Stimulated activated CD8-positive, alpha-beta memory T cell treated with anti-CD3 and anti-CD28 coated beads, Interleukin-2, amount 100 ng/mL, for 48 hours (primary cell): Measurements from ENCODE around the gene DGUOK.
A peak's percentile ranks its signal among the peaks of the same experiment; 100 is the strongest.

Experiments used
- DNase-seq, 2 donors: peaks; one replicate each; pipeline ENCODE4 v3.0.0-alpha.2; 2020; ENCODE audit warnings: low read depth in 2 of 2

Gene DGUOK

GRCh38 chr2:73998451-73998850 lies 71.8 kb downstream of the DGUOK start:
- no peak for DNase-seq

- no peak for DNase-seq
These were observed 72.3 kb downstream of the DGUOK start for GRCh38 chr2:73998933-73999332.

- DNase-seq: no peak
These were observed 73.4 kb downstream of the DGUOK start for GRCh38 chr2:73999881-74000597.

- DNase-seq: no peak
These were observed 74.0 kb downstream of the DGUOK start for GRCh38 chr2:74000666-74001065.

GRCh38 chr2:74001121-74001520 lies 74.4 kb downstream of the DGUOK start:
- DNase-seq: no peak

GRCh38 chr2:74001781-74002504 lies 75.3 kb downstream of the DGUOK start:
- DNase-seq: peak in 1 of 2 donors; percentile 26

GRCh38 chr2:74002505-74003421 lies 76.1 kb downstream of the DGUOK start:
- DNase-seq: peak; percentile 65 to 78

GRCh38 chr2:74003494-74004211 lies 77.0 kb downstream of the DGUOK start:
- no peak for DNase-seq

- no peak for DNase-seq
These were observed 77.8 kb downstream of the DGUOK start for GRCh38 chr2:74004212-74005182.

- no peak for DNase-seq
These were observed 79.1 kb downstream of the DGUOK start for GRCh38 chr2:74005786-74006185.

GRCh38 chr2:74006459-74006858 lies 79.8 kb downstream of the DGUOK start:
- no peak for DNase-seq

GRCh38 chr2:74007121-74007520 lies 80.4 kb downstream of the DGUOK start:
- DNase-seq: no peak

GRCh38 chr2:74007711-74008110 lies 81.0 kb downstream of the DGUOK start:
- no peak for DNase-seq
